ENCODE data around the gene PNPLA6.

DNA sequence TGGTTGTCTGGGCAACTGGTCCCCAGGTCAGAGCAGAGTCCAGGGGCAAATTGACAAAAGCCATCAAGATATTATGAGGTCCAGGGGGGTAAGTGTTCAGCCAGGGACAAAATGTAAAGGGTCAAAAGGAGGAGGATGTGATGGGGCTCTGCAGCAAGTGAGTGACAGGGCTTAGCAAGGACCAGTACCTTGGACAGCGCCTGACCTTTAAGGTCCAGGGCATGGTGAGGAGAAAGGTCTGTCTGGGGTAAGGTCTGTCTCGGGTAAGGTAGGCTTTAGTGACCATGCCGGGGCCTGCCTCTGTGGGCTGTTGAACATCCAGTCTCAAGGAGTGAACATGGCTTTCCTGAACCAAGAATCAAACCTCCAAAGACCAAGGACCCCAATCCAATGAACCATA, 25.9 kb upstream of the PNPLA6 start:
- TF ChIP-seq, protein P1, sequence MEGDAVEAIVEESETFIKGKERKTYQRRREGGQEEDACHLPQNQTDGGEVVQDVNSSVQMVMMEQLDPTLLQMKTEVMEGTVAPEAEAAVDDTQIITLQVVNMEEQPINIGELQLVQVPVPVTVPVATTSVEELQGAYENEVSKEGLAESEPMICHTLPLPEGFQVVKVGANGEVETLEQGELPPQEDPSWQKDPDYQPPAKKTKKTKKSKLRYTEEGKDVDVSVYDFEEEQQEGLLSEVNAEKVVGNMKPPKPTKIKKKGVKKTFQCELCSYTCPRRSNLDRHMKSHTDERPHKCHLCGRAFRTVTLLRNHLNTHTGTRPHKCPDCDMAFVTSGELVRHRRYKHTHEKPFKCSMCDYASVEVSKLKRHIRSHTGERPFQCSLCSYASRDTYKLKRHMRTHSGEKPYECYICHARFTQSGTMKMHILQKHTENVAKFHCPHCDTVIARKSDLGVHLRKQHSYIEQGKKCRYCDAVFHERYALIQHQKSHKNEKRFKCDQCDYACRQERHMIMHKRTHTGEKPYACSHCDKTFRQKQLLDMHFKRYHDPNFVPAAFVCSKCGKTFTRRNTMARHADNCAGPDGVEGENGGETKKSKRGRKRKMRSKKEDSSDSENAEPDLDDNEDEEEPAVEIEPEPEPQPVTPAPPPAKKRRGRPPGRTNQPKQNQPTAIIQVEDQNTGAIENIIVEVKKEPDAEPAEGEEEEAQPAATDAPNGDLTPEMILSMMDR (IDR thresholded peaks at IDR 0.05), result no peak
- no peak for TF ChIP-seq POLR2A (IDR thresholded peaks at IDR 0.05)
